GM18502 (cell line): ENCODE measurements around the gene TMUB1.

Experiments used
- ATAC-seq: cut with Tn5 transposase; IDR thresholded peaks from one replicate; pipeline ENCODE4 v1.9.1; 2021; ENCODE audit warnings: mild to moderate bottlenecking; ENCODE audit not compliant: unreplicated experiment, poor library complexity

The TMUB1 gene

DNA sequence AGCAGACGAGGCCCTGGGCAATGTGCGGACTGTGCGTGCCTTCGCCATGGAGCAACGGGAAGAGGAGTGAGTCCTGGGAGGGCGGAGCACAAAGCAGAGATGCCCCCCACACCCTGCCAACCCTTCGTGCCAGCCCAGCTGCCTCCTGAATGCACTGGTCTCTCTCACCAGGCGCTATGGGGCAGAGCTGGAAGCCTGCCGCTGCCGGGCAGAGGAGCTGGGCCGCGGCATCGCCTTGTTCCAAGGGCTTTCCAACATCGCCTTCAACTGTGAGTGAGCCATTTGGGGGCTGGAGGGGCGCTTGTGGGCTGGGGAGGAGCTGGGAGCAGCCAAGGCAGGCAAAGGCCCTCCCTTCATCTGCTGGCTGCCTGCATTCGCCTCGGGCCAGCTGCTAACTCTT lies 47.4 kb downstream of the TMUB1 start:
- no peak for ATAC-seq

GRCh38 chr7:151035026-151035717 lies 48.1 kb downstream of the TMUB1 start:
- ATAC-seq = no peak

DNA sequence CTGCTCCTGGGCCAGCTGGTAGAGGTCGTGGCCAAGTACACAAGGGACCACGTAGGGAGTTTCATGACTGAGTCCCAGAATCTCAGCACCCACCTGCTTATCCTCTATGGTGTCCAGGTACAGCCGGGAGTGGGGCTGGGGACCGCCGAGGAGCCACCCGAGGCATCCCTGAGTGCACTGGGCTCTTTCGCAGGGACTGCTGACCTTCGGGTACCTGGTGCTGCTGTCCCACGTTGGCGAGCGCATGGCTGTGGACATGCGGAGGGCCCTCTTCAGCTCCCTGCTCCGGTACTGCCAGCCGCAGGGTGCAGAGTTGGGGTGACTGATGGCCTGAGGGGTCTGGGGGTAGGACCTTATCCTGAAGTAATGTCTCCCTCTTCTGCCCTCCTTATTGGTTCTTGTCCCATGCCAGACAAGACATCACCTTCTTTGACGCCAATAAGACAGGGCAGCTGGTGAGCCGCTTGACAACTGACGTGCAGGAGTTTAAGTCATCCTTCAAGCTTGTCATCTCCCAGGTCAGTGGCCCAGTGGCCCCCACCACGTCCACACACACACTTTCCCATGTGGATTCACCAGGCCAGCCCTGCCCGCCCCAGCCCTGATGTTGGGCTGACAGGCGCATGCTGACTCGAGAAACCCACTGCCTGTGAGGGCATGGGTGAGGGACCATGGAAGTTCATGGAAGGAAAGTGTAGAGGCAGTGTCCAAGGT lies 48.8 kb downstream of the TMUB1 start:
- ATAC-seq = no peak

DNA sequence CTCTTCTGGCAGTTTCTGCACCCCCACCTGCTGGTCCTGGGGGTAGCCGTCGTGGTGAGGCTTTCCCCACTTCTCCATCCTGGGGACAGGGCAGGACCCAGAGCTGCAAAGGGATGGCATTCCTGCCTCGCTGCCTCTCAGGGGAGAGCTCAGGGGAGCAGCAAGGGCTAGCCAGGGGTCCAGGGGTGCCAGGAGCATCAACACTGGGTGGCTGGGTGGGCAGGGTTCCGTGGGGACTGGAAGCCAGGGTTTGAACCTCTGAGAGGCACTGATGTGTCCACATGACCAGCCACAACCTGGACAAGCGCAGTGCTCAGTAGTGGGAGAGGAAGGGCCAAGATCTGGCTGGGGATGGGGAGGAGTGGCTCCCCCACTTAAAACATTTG lies 49.4 kb downstream of the TMUB1 start:
- ATAC-seq = no peak

DNA sequence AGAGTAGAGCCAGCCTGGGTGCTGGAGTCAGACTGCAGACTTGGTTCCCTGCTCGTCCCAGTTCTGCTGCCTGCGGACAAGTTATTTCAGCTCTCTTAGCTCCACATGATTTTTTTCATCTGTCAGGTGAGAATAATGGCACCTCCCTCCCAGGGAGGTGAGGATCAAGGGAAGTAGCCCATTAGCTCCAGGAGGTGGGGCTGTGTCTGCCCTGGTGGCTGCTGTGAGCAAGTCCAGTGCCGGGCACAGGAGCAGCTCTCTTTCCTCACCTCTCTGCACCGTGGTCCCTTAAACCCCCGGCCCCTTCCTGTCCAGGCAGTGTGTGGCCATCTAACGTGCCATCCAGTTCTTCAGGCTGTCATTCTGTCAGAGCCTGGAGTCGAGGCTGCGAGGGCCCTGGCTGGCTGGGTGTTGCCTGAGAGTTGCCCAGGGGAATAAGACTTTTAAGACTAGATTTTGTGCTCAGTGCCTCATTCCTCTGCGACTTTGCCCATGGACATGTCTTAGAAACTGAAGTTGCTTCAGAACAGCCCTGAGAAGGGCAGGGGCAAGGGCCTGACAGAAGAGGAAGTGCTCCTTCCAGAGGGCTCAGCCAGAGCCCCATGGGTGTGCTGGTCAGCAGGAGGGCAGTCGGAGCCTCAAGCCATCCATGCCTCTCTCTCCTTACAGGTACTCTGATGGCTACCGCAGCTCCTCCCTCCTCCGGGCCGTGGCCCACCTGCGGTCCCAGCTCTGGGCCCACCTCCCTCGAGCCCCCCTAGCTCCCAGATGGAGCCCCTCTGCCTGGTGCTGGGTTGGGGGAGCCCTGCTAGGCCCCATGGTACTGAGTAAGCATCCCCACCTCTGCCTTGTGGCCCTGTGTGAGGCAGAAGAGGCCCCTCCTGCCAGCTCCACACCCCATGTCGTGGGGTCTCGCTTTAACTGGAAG lies 50.1 kb downstream of the TMUB1 start:
- no peak for ATAC-seq
